ENCODE data around the gene TBC1D1. TPM values are rescaled to one million over a fixed set of nuclear protein-coding genes. Genes with fewer than 3 reads are reported as not detected.

TBC1D1 gene
- total and polyA plus RNA-seq, 2 of the 8 experiments (the other 6 are each of a cell fraction or from before 2014, with no cell fraction given): 96.9 to 162 TPM

DNA sequence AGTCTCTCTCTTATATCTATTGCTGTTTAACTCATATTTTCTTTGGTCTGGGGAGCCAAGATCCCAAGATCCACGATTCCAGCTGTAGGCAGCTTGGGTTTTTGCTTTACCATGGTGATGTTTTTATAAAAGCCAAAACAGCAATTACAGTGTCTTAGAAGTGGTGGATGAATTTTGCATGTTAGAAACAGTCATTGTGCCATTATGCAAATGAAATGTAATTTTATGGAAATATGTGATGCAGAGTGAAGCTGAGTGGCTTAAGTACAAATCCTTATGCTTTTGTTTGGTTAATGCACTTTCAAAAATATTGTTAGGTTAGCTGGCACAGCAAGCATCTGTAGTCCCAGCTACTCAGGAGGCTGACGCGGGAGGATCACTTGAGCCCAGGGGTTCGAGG is 36.5 kb downstream of the TBC1D1 start:
- no peak for TF ChIP-seq JUND (IDR thresholded peaks at IDR 0.05; ENCODE audit: low read length)
- TF ChIP-seq SP2 (IDR thresholded peaks at IDR 0.05; ENCODE audit: low read length): no peak
- no peak for TF ChIP-seq SP4 (IDR thresholded peaks at IDR 0.05; ENCODE audit: low read length)
- no peak for TF ChIP-seq TBP (IDR thresholded peaks at IDR 0.05; ENCODE audit: low read depth, low read length)
- TF ChIP-seq ZNF274 (IDR thresholded peaks at IDR 0.05; ENCODE audit: borderline replicate concordance, extremely low read depth, low read length): no peak
- no peak for TF ChIP-seq RXRA (IDR thresholded peaks at IDR 0.05; ENCODE audit: insufficient read depth, low read depth, low read length)
- TF ChIP-seq CBX8 (IDR thresholded peaks at IDR 0.05; ENCODE audit: borderline replicate concordance, low read depth, low read length): no peak
- no peak for TF ChIP-seq RAD21 (IDR thresholded peaks at IDR 0.05 in 1 of 2, conservative IDR thresholded peaks at IDR 0.05 in 1 of 2; ENCODE audit: low read depth in 2 of 2, low read length in 2 of 2)
- no peak for TF ChIP-seq EGR1 (IDR thresholded peaks at IDR 0.05; ENCODE audit: borderline replicate concordance, low read depth, low read length)
- Histone ChIP-seq H3K4me1 (replicated peaks in 1 of 4; ENCODE audit: control insufficient read depth in 3 of 4, insufficient read depth in 4 of 4, low read length in 3 of 4) (peaks cover 0 to 3% (median 0%) of the 10 kb centered on the region in 4 experiments; a peak in 1 of 7 replicates), H4K5ac (ENCODE audit: insufficient read length, low read depth, low read length) (no peak overlapping the region), H3K23me2 (ENCODE audit: low read depth, low read length) (no peaks in the 10 kb centered on the region), H3K56ac (replicated peaks; ENCODE audit: insufficient read length, low read depth, low read length) (no peak overlapping the region), H3K36me3 (ENCODE audit: control insufficient read depth in 2 of 4, insufficient read depth in 4 of 4, low read length in 3 of 4) (no peaks in the 10 kb centered on the region), H3K18ac (ENCODE audit: extremely low read depth, low read length) (no peak overlapping the region), H2BK15ac (ENCODE audit: low read length) (no peak overlapping the region), H2BK12ac (ENCODE audit: low read depth, low read length) (no peak overlapping the region), H3K79me1 (ENCODE audit: low read depth, low read length) (no peaks in the 10 kb centered on the region), H2BK120ac (replicated peaks; ENCODE audit: low read depth, low read length) (no peak overlapping the region), H3K23ac (ENCODE audit: insufficient read length) (no peak overlapping the region), H4K91ac (replicated peaks; ENCODE audit: insufficient read length, low read length) (no peak overlapping the region), H2BK5ac (ENCODE audit: low read depth, low read length) (no peak overlapping the region), H3K27me3 (replicated peaks in 1 of 4; ENCODE audit: control insufficient read depth in 3 of 4, extremely low read depth in 1 of 4, insufficient read depth in 3 of 4, low read length in 3 of 4) (no peaks in the 10 kb centered on the region), H3K79me2 (ENCODE audit: control insufficient read depth in 1 of 2, insufficient read depth in 2 of 2, low read length in 2 of 2) (no peaks in the 10 kb centered on the region), H3K9me3 (ENCODE audit: insufficient read depth in 2 of 2, low read depth in 1 of 2, low read length in 1 of 2) (no peaks in the 10 kb centered on the region), H2AFZ (ENCODE audit: low read length) (no peak overlapping the region), H3K4me2 (ENCODE audit: insufficient read depth in 1 of 2, low read depth in 2 of 2, low read length in 2 of 2) (no peak overlapping the region), H3K14ac (ENCODE audit: insufficient read length) (no peak overlapping the region), H4K8ac (ENCODE audit: extremely low read depth, insufficient read depth, low read length) (no peak overlapping the region), H3K27ac (ENCODE audit: low read depth, low read length) (no peak overlapping the region), H4K20me1 (replicated peaks in 1 of 2; ENCODE audit: control insufficient read depth in 1 of 2, insufficient read depth in 2 of 2, low read length in 2 of 2) (no peaks in the 10 kb centered on the region), H3K4me3 (ENCODE audit: extremely low read depth in 1 of 4, insufficient read depth in 2 of 4, low read depth in 3 of 4, low read length in 4 of 4) (no peak overlapping the region), H2AK5ac (ENCODE audit: low read depth, low read length) (no peak overlapping the region), H3K9ac (replicated peaks in 1 of 4; ENCODE audit: extremely low read depth in 1 of 4, low read depth in 3 of 4, low read length in 3 of 4) (no peak overlapping the region), H3K4ac (replicated peaks; ENCODE audit: insufficient read length, low read depth, low read length) (no peak overlapping the region), H2BK20ac (ENCODE audit: low read length) (0 out of 2 replicates have a peak overlapping the region, but pooled peaks have one; percentile 13)
- 89% methylated on average over 4 of the region's 4 CpGs; no CpG with 5 or more reads in 1 of the 2 experiments for WGBS, 2 experiments (ENCODE audit: extremely low coverage in 1 of 2, insufficient coverage in 1 of 2, insufficient read length in 1 of 2, insufficient replicate concordance in 2 of 2, low coverage in 1 of 2, low lambda C conversion rate in 2 of 2, missing lambda C conversion rate in 1 of 2)
- FAIRE-seq (no peak), DNase-seq (ENCODE audit: low read depth in 1 of 2, low spot score in 2 of 2) (no peak)
- ChIA-PET CTCF (ENCODE audit: partially characterized antibody) (interaction anchor here (1.9 kb wide), 1 partner anchor 107 kb away, joined by 4 read pairs; no protein-coding TSS in a partner anchor), POLR2A (ENCODE audit: partially characterized antibody) (no interaction called here)
